H9 (cell line): Measurements from ENCODE around the gene TMEM266. TPM values are rescaled to one million over a fixed set of nuclear protein-coding genes. Genes with fewer than 3 reads are reported as not detected.

ENCODE experiments used
- DNase-seq: peaks from one replicate; pipeline ENCODE4 v3.0.0-alpha.2; 2017
- H2AFZ ChIP-seq: one replicate; pipeline ENCODE4 v1.6.1; 2013; ENCODE audit warnings: mild to moderate bottlenecking, low read length, control low read depth, moderate library complexity
- H2AK5ac ChIP-seq: 2 replicates; pipeline ENCODE4 v1.6.1; 2013; ENCODE audit warnings: low read length, control low read depth, mixed read lengths; ENCODE audit not compliant: insufficient read length
- H2BK120ac ChIP-seq: one replicate; pipeline ENCODE4 v1.6.1; 2013; ENCODE audit warnings: low read depth, mild to moderate bottlenecking, low read length, control low read depth, inconsistent platforms; ENCODE audit not compliant: poor library complexity, severe bottlenecking
- H2BK12ac ChIP-seq: 2 replicates; pipeline ENCODE4 v1.6.1; 2013; ENCODE audit warnings: low read length, control low read depth, mixed read lengths, low read depth; ENCODE audit not compliant: insufficient read length
- H2BK15ac ChIP-seq: 2 replicates; pipeline ENCODE4 v1.6.1; 2013; ENCODE audit warnings: low read depth, low read length, control low read depth
- H2BK20ac ChIP-seq: one replicate; pipeline ENCODE4 v1.6.1; 2013; ENCODE audit warnings: low read depth, mild to moderate bottlenecking, low read length, control low read depth, inconsistent platforms; ENCODE audit not compliant: poor library complexity, severe bottlenecking
- H2BK5ac ChIP-seq: 2 replicates; pipeline ENCODE4 v1.6.1; 2013; ENCODE audit warnings: low read length, control low read depth, mixed read lengths; ENCODE audit not compliant: insufficient read length
- H3K14ac ChIP-seq: 2 replicates; pipeline ENCODE4 v1.6.1; 2013; ENCODE audit warnings: low read length, control low read depth; ENCODE audit not compliant: insufficient read depth
- H3K18ac ChIP-seq: 2 replicates; pipeline ENCODE4 v1.6.1; 2013; ENCODE audit warnings: low read depth, mild to moderate bottlenecking, mixed read lengths, low read length, control low read depth; ENCODE audit not compliant: insufficient read length
- H3K23ac ChIP-seq: 2 replicates; pipeline ENCODE4 v1.6.1; 2013; ENCODE audit warnings: low read length, control low read depth, mixed read lengths, low read depth; ENCODE audit not compliant: insufficient read length
- H3K23me2 ChIP-seq: 2 replicates; pipeline ENCODE4 v1.6.1; 2013; ENCODE audit warnings: low read depth, mild to moderate bottlenecking, mixed read lengths, low read length, control low read depth; ENCODE audit not compliant: insufficient read length, poor library complexity, severe bottlenecking
- H3K27ac ChIP-seq: 2 replicates; pipeline ENCODE4 v1.5.1; 2013; ENCODE audit warnings: low read length, control low read depth, mixed read lengths, low read depth; ENCODE audit not compliant: insufficient read length
- H3K27me3 ChIP-seq: 2 replicates; pipeline ENCODE4 v1.6.1; 2013; ENCODE audit warnings: low read length, control low read depth, inconsistent platforms; ENCODE audit not compliant: insufficient read depth
- H3K4ac ChIP-seq: 2 replicates; pipeline ENCODE4 v1.6.1; 2013; ENCODE audit warnings: low read depth, mild to moderate bottlenecking, control low read depth, inconsistent platforms, low read length, moderate library complexity
- H3K4me1 ChIP-seq: 2 replicates; pipeline ENCODE4 v1.6.1; 2013; ENCODE audit warnings: low read length, control low read depth, inconsistent platforms; ENCODE audit not compliant: insufficient read depth
- H3K4me2 ChIP-seq: 2 replicates; pipeline ENCODE4 v1.6.1; 2013; ENCODE audit warnings: low read length, control low read depth, mixed read lengths; ENCODE audit not compliant: insufficient read length, insufficient read depth
- H3K56ac ChIP-seq: 2 replicates; pipeline ENCODE4 v1.6.1; 2013; ENCODE audit warnings: low read depth, mild to moderate bottlenecking, mixed read lengths, low read length, control low read depth; ENCODE audit not compliant: insufficient read length
- H3K79me1 ChIP-seq: 2 replicates; pipeline ENCODE4 v1.6.1; 2013; ENCODE audit warnings: low read depth, mild to moderate bottlenecking, moderate library complexity, low read length, control low read depth, inconsistent platforms; ENCODE audit not compliant: insufficient read depth, poor library complexity, severe bottlenecking
- H3K79me2 ChIP-seq: 2 replicates; pipeline ENCODE4 v1.6.1; 2013; ENCODE audit warnings: low read length, control low read depth, inconsistent platforms; ENCODE audit not compliant: insufficient read depth
- H3K9ac ChIP-seq: 2 replicates; pipeline ENCODE4 v1.6.1; 2013; ENCODE audit warnings: low read length, control low read depth, mixed read lengths; ENCODE audit not compliant: insufficient read length; ENCODE audit errors: extremely low read depth
- H3K9me3 ChIP-seq: one replicate; pipeline ENCODE4 v1.6.1; 2013; ENCODE audit warnings: low read depth, low read length, inconsistent platforms; ENCODE audit not compliant: control insufficient read depth
- H3T11ph ChIP-seq: one replicate; pipeline ENCODE4 v1.6.1; 2013; ENCODE audit warnings: mild to moderate bottlenecking, low read length, control low read depth, inconsistent platforms
- H4K20me1 ChIP-seq: one replicate; pipeline ENCODE4 v1.6.1; 2013; ENCODE audit not compliant: control insufficient read depth, insufficient read length, insufficient read depth
- H4K5ac ChIP-seq: 2 replicates; pipeline ENCODE4 v1.6.1; 2013; ENCODE audit warnings: low read depth, mild to moderate bottlenecking, mixed read lengths, low read length, control low read depth; ENCODE audit not compliant: insufficient read length
- H4K8ac ChIP-seq: replicated peaks from 2 replicates; pipeline ENCODE4 v1.6.1; 2013; ENCODE audit warnings: low read length, control low read depth, mixed read lengths, low read depth; ENCODE audit not compliant: insufficient read length
- H4K91ac ChIP-seq: 2 replicates; pipeline ENCODE4 v1.6.1; 2013; ENCODE audit warnings: low read depth, mild to moderate bottlenecking, moderate library complexity, mixed read lengths, low read length, control low read depth; ENCODE audit not compliant: insufficient read length
- H3K27ac Mint-ChIP-seq, 3 experiments: 2 replicates in 2 of 3; 3 replicates in 1 of 3; pipeline ENCODE4 v1.8.0; 2020 to 2021; ENCODE audit warnings: mixed read lengths in 3 of 3, mild to moderate bottlenecking in 1 of 3, moderate library complexity in 1 of 3
- H3K27me3 Mint-ChIP-seq: 2 replicates; pipeline ENCODE4 v1.8.0; 2021; ENCODE audit warnings: low read depth, mild to moderate bottlenecking, moderate library complexity, mixed read lengths
- H3K36me3 Mint-ChIP-seq, 3 experiments: 2 replicates in 2 of 3; 3 replicates in 1 of 3; pipeline ENCODE4 v1.8.0; 2020 to 2021; ENCODE audit warnings: low read depth in 3 of 3, mixed read lengths in 3 of 3; ENCODE audit not compliant: insufficient read depth in 1 of 3
- H3K4me1 Mint-ChIP-seq, 2 experiments: 2 replicates each; pipeline ENCODE4 v1.8.0; 2020; ENCODE audit warnings: mixed read lengths in 2 of 2
- H3K4me3 Mint-ChIP-seq, 2 experiments: 2 replicates in 1 of 2; 3 replicates in 1 of 2; pipeline ENCODE4 v1.8.0; 2020 to 2021; ENCODE audit warnings: mild to moderate bottlenecking in 2 of 2, mixed read lengths in 2 of 2, moderate library complexity in 1 of 2
- H3K9me3 Mint-ChIP-seq, 2 experiments: 2 replicates in 1 of 2; 3 replicates in 1 of 2; pipeline ENCODE4 v1.8.0; 2020; ENCODE audit warnings: mild to moderate bottlenecking in 2 of 2, mixed read lengths in 2 of 2, moderate library complexity in 1 of 2
- CTCF ChIP-seq: fragments of 200-600 bp; sonication (generic); conservative IDR thresholded peaks from 3 replicates; pipeline ENCODE4 v1.8.0; 2021; ENCODE audit warnings: antibody characterized with exemption, mild to moderate bottlenecking
- WGBS: extraction: QIAGEN DNeasy Blood & Tissue Kit; methylation state at CpG from one replicate; pipeline ENCODE4 v1.1.7; 2013; ENCODE audit warnings: missing lambda C conversion rate, low lambda C conversion rate, mixed read lengths; ENCODE audit not compliant: insufficient read length; ENCODE audit errors: extremely low coverage; 5-methylcytosine and 5-hydroxymethylcytosine counted together
- total RNA-seq: library from RNA; stranded (reverse); gene quantifications from 2 replicates; pipeline ENCODE4 v1.2.1, GENCODE V29; 2021

TMEM266 gene
- total RNA-seq, 1 experiment from 2014 or later: 0.81 TPM

DNA sequence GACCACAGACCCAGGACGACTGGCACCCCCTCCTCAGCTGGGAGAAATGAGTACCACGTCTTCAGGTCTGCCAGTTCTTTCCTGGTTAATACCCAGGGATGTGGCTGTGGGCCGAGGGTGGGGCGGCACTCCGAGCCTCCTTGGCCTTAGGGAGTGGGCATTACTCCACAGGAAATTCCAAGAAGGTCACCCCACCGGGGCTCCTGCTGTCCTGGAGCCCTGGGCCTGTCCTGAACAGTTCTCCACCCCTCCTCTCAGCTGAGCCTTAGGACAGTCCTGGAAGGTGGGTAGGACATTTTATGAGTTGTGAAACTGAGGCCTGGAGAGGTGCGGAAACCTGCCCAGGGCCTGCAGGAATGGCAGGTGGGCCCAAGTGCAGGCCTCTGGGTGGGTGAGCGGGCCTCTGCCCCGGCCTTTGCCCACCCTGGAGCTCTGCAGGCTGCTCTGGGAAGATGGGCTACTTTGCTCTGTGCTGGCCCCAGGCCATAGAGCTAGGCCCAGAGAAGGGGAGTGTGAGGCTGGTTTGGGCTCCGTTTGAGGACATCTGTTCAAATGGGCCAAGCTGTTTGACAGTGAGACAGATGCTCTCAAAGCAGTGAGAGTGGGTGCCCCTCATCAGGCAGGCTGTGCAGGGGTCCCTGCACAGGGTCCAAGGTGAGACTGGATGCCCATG, 103.1 kb downstream of the TMEM266 start:
- Histone ChIP-seq H3K4ac (no peak overlapping the region), H2BK5ac (no peak overlapping the region), H3K9ac (no peak overlapping the region), H3K14ac (no peak overlapping the region), H4K20me1 (no peaks in the 10 kb centered on the region), H3K79me1 (no peaks in the 10 kb centered on the region), H2BK20ac (no peak overlapping the region), H2AK5ac (no peak overlapping the region), H3K9me3 (no peaks in the 10 kb centered on the region), H3K79me2 (no peaks in the 10 kb centered on the region), H4K5ac (no peak overlapping the region), H3K18ac (no peak overlapping the region), H2BK120ac (no peak overlapping the region), H3K4me2 (no peak overlapping the region), H4K91ac (no peak overlapping the region), H3T11ph (no peak overlapping the region), H4K8ac (no peak overlapping the region), H3K4me1 (no peaks in the 10 kb centered on the region), H2BK12ac (no peak overlapping the region), H3K23ac (no peak overlapping the region), H3K23me2 (no peaks in the 10 kb centered on the region), H3K27me3 (no peaks in the 10 kb centered on the region), H2AFZ (no peak overlapping the region), H2BK15ac (no peak overlapping the region), H3K56ac (no peak overlapping the region), H3K27ac (no peak overlapping the region)
- Mint-ChIP-seq H3K4me3 (no peak overlapping the region), H3K4me1 (peaks cover 4 to 13% of the 10 kb centered on the region in 2 experiments; a peak in 3 of 4 replicates), H3K27me3 (peaks cover 5% of the 10 kb centered on the region), H3K9me3 (no peaks in the 10 kb centered on the region), H3K27ac (no peak overlapping the region), H3K36me3 (no peaks in the 10 kb centered on the region; a peak in 1 of 7 replicates)
- WGBS: no CpG with 5 or more reads among the region's 10 CpGs
- no peak for TF ChIP-seq CTCF
- no peak for DNase-seq
